GM19463 (cell line): ENCODE data around the gene HSF2.

Source experiments
- ATAC-seq: cut with Tn5 transposase; IDR thresholded peaks from one replicate; pipeline ENCODE4 v1.9.1; 2021; ENCODE audit warnings: mild to moderate bottlenecking, moderate library complexity; ENCODE audit not compliant: unreplicated experiment

HSF2 gene

GRCh38 chr6:122399348-122400120 lies at the start of gene HSF2:
Gene HSF2, plus strand, starts transcription at chr6:122399652. Its CDS starts 86 bp downstream, at chr6:122399738.
- ATAC-seq, result peak; percentile 98

- ATAC-seq, result no peak
These were observed 46.3 kb upstream of the HSF2 start for GRCh38 chr6:122352981-122353664.

- no peak for ATAC-seq
These were observed 38.6 kb upstream of the HSF2 start for GRCh38 chr6:122360809-122361208.

GRCh38 chr6:122361314-122361979 lies 38.0 kb upstream of the HSF2 start:
- ATAC-seq, result no peak

GRCh38 chr6:122363769-122364483 lies 35.5 kb upstream of the HSF2 start:
- ATAC-seq, result no peak

- no peak for ATAC-seq
These were observed 33.6 kb upstream of the HSF2 start for GRCh38 chr6:122365775-122366403.

GRCh38 chr6:122367171-122367570 lies 32.3 kb upstream of the HSF2 start:
- ATAC-seq, result no peak

GRCh38 chr6:122369536-122369935 lies 29.9 kb upstream of the HSF2 start:
- ATAC-seq, result no peak

- ATAC-seq, result no peak
These were observed 26.8 kb upstream of the HSF2 start for GRCh38 chr6:122372647-122373046.

- no peak for ATAC-seq
These were observed 25.1 kb upstream of the HSF2 start for GRCh38 chr6:122374307-122374706.

- ATAC-seq, result no peak
These were observed 23.2 kb upstream of the HSF2 start for GRCh38 chr6:122376246-122376645.

GRCh38 chr6:122381494-122382265 lies 17.8 kb upstream of the HSF2 start:
- ATAC-seq, result peak; percentile 100

- no peak for ATAC-seq
These were observed 13.4 kb upstream of the HSF2 start for GRCh38 chr6:122385857-122386612.

GRCh38 chr6:122388945-122389344 lies 10.5 kb upstream of the HSF2 start:
- ATAC-seq, result no peak

GRCh38 chr6:122389704-122390372 lies 9.6 kb upstream of the HSF2 start:
- ATAC-seq, result no peak

- ATAC-seq, result no peak
These were observed 6.7 kb upstream of the HSF2 start for GRCh38 chr6:122392564-122393350.

- peak; percentile 74 for ATAC-seq
These were observed 6.0 kb upstream of the HSF2 start for GRCh38 chr6:122393351-122393896.

- no peak for ATAC-seq
These were observed 5.4 kb upstream of the HSF2 start for GRCh38 chr6:122394016-122394415.
